ENCODE data around the gene NELL2.

Gene NELL2

GRCh38 chr12:44459569-44459968 is 416.5 kb downstream of the NELL2 start:
- DNase-seq (ENCODE audit: low read depth) = no peak
- no peak overlapping the region for H3K4me3 ChIP-seq (ENCODE audit: low read depth, low read length)
- TF ChIP-seq, protein P1, sequence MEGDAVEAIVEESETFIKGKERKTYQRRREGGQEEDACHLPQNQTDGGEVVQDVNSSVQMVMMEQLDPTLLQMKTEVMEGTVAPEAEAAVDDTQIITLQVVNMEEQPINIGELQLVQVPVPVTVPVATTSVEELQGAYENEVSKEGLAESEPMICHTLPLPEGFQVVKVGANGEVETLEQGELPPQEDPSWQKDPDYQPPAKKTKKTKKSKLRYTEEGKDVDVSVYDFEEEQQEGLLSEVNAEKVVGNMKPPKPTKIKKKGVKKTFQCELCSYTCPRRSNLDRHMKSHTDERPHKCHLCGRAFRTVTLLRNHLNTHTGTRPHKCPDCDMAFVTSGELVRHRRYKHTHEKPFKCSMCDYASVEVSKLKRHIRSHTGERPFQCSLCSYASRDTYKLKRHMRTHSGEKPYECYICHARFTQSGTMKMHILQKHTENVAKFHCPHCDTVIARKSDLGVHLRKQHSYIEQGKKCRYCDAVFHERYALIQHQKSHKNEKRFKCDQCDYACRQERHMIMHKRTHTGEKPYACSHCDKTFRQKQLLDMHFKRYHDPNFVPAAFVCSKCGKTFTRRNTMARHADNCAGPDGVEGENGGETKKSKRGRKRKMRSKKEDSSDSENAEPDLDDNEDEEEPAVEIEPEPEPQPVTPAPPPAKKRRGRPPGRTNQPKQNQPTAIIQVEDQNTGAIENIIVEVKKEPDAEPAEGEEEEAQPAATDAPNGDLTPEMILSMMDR (IDR thresholded peaks at IDR 0.05; ENCODE audit: control insufficient read depth, extremely low read depth, insufficient read depth) = no peak

Measured in LNCaP clone FGC (cell line).